ENCODE data around the gene PRDM5.

Gene PRDM5

GRCh38 chr4:120814886-120815285 is 107.6 kb downstream of the PRDM5 start:
- Histone ChIP-seq H3K23ac (ENCODE audit: low read length in 2 of 2) (no peak overlapping the region), H3K4ac (ENCODE audit: low read depth in 1 of 2, low read length in 2 of 2) (no peak overlapping the region), H3K27ac (ENCODE audit: low read length, poor library complexity, severe bottlenecking) (no peak overlapping the region), H3K27me3 (ENCODE audit: control insufficient read depth in 1 of 2, insufficient read depth in 1 of 2, low read length in 2 of 2) (no peaks in the 10 kb centered on the region), H3K36me3 (ENCODE audit: control insufficient read depth in 1 of 2, insufficient read depth in 2 of 2, low read depth in 1 of 2, low read length in 2 of 2) (no peaks in the 10 kb centered on the region), H3K79me1 (replicated peaks; ENCODE audit: low read length, poor library complexity, severe bottlenecking) (peaks cover 2% of the 10 kb centered on the region), H2BK120ac (ENCODE audit: low read depth, low read length) (no peak overlapping the region), H3K14ac (ENCODE audit: low read length in 2 of 2) (no peak overlapping the region), H3K9ac (ENCODE audit: low read length) (no peak overlapping the region), H3K18ac (ENCODE audit: low read depth in 1 of 2, low read length in 2 of 2) (no peak overlapping the region), H3K9me3 (ENCODE audit: control insufficient read depth, low read length) (peaks cover under 1% of the 10 kb centered on the region), H3K4me3 (ENCODE audit: insufficient read depth in 1 of 2, low read depth in 1 of 2, low read length in 2 of 2) (no peak overlapping the region), H3K4me1 (ENCODE audit: control insufficient read depth, insufficient read depth, low read depth, low read length) (no peaks in the 10 kb centered on the region), H2BK12ac (ENCODE audit: low read length in 2 of 2) (no peak overlapping the region), H2AK5ac (ENCODE audit: low read length, severe bottlenecking) (no peak overlapping the region), H2BK15ac (ENCODE audit: low read depth, poor library complexity, severe bottlenecking) (no peak overlapping the region), H4K8ac (ENCODE audit: low read length) (no peak overlapping the region), H2AFZ (ENCODE audit: low read depth, low read length) (no peak overlapping the region), H2BK5ac (ENCODE audit: low read depth, low read length, poor library complexity, severe bottlenecking) (no peak overlapping the region), H3K4me2 (ENCODE audit: low read length, poor library complexity, severe bottlenecking) (no peak overlapping the region), H4K91ac (ENCODE audit: low read length) (no peak overlapping the region)
- WGBS: 100% methylated on average over 1 of the region's 2 CpGs
- DNase-seq: no peak

GRCh38 chr4:120812216-120812615 is 110.3 kb downstream of the PRDM5 start:
- no CpG with 5 or more reads among the region's 2 CpGs for WGBS
- Histone ChIP-seq H3K4me3 (ENCODE audit: insufficient read depth in 1 of 2, low read depth in 1 of 2, low read length in 2 of 2) (no peak overlapping the region), H3K4me2 (ENCODE audit: low read length, poor library complexity, severe bottlenecking) (no peak overlapping the region), H3K4ac (ENCODE audit: low read depth in 1 of 2, low read length in 2 of 2) (no peak overlapping the region), H2AFZ (ENCODE audit: low read depth, low read length) (no peak overlapping the region), H2BK15ac (ENCODE audit: low read depth, poor library complexity, severe bottlenecking) (no peak overlapping the region), H2AK5ac (ENCODE audit: low read length, severe bottlenecking) (no peak overlapping the region), H3K27ac (ENCODE audit: low read length, poor library complexity, severe bottlenecking) (no peak overlapping the region), H3K79me1 (replicated peaks; ENCODE audit: low read length, poor library complexity, severe bottlenecking) (no peaks in the 10 kb centered on the region), H3K9ac (ENCODE audit: low read length) (no peak overlapping the region), H2BK5ac (ENCODE audit: low read depth, low read length, poor library complexity, severe bottlenecking) (no peak overlapping the region), H3K4me1 (ENCODE audit: control insufficient read depth, insufficient read depth, low read depth, low read length) (no peaks in the 10 kb centered on the region), H2BK12ac (ENCODE audit: low read length in 2 of 2) (no peak overlapping the region), H2BK120ac (ENCODE audit: low read depth, low read length) (no peak overlapping the region), H3K18ac (ENCODE audit: low read depth in 1 of 2, low read length in 2 of 2) (no peak overlapping the region), H3K23ac (ENCODE audit: low read length in 2 of 2) (no peak overlapping the region), H3K27me3 (ENCODE audit: control insufficient read depth in 1 of 2, insufficient read depth in 1 of 2, low read length in 2 of 2) (no peaks in the 10 kb centered on the region), H3K36me3 (ENCODE audit: control insufficient read depth in 1 of 2, insufficient read depth in 2 of 2, low read depth in 1 of 2, low read length in 2 of 2) (peaks cover 6 to 8% of the 10 kb centered on the region in 2 experiments), H3K14ac (ENCODE audit: low read length in 2 of 2) (no peak overlapping the region), H4K91ac (ENCODE audit: low read length) (no peak overlapping the region), H4K8ac (ENCODE audit: low read length) (no peak overlapping the region), H3K9me3 (ENCODE audit: control insufficient read depth, low read length) (peaks cover 5% of the 10 kb centered on the region)
- DNase-seq: no peak

- no peak overlapping the region for H2BK5ac ChIP-seq (ENCODE audit: low read depth, low read length, poor library complexity, severe bottlenecking)
- DNase-seq: no peak
- peaks cover 5% of the 10 kb centered on the region for H3K9me3 ChIP-seq (ENCODE audit: control insufficient read depth, low read length)
- no CpG with 5 or more reads among the region's 1 CpG for WGBS
- H3K27ac ChIP-seq (ENCODE audit: low read length, poor library complexity, severe bottlenecking): no peak overlapping the region
- no peak overlapping the region for H2BK12ac ChIP-seq (ENCODE audit: low read length in 2 of 2)
- H2BK120ac ChIP-seq (ENCODE audit: low read depth, low read length): no peak overlapping the region
- H3K36me3 ChIP-seq (ENCODE audit: control insufficient read depth in 1 of 2, insufficient read depth in 2 of 2, low read depth in 1 of 2, low read length in 2 of 2): peaks cover 8% of the 10 kb centered on the region in 2 experiments
- no peaks in the 10 kb centered on the region for H3K27me3 ChIP-seq (ENCODE audit: control insufficient read depth in 1 of 2, insufficient read depth in 1 of 2, low read length in 2 of 2)
- H2BK15ac ChIP-seq (ENCODE audit: low read depth, poor library complexity, severe bottlenecking): no peak overlapping the region
- H3K4me3 ChIP-seq (ENCODE audit: insufficient read depth in 1 of 2, low read depth in 1 of 2, low read length in 2 of 2): no peak overlapping the region
- H3K23ac ChIP-seq (ENCODE audit: low read length in 2 of 2): no peak overlapping the region
- no peak overlapping the region for H4K8ac ChIP-seq (ENCODE audit: low read length)
- H3K9ac ChIP-seq (ENCODE audit: low read length): no peak overlapping the region
- no peak overlapping the region for H3K14ac ChIP-seq (ENCODE audit: low read length in 2 of 2)
- no peak overlapping the region for H3K18ac ChIP-seq (ENCODE audit: low read depth in 1 of 2, low read length in 2 of 2)
- no peak overlapping the region for H2AFZ ChIP-seq (ENCODE audit: low read depth, low read length)
- no peak overlapping the region for H4K91ac ChIP-seq (ENCODE audit: low read length)
- H3K4ac ChIP-seq (ENCODE audit: low read depth in 1 of 2, low read length in 2 of 2): no peak overlapping the region
- H2AK5ac ChIP-seq (ENCODE audit: low read length, severe bottlenecking): no peak overlapping the region
- no peak overlapping the region for H3K4me2 ChIP-seq (ENCODE audit: low read length, poor library complexity, severe bottlenecking)
- no peaks in the 10 kb centered on the region for H3K79me1 ChIP-seq (replicated peaks; ENCODE audit: low read length, poor library complexity, severe bottlenecking)
- H3K4me1 ChIP-seq (ENCODE audit: control insufficient read depth, insufficient read depth, low read depth, low read length): no peaks in the 10 kb centered on the region
These were observed 113.0 kb downstream of the PRDM5 start for GRCh38 chr4:120809518-120809917.

- H3K4ac ChIP-seq (ENCODE audit: low read depth in 1 of 2, low read length in 2 of 2): no peak overlapping the region
- H2BK12ac ChIP-seq (ENCODE audit: low read length in 2 of 2): no peak overlapping the region
- peaks cover 5% of the 10 kb centered on the region for H3K9me3 ChIP-seq (ENCODE audit: control insufficient read depth, low read length)
- no peak overlapping the region for H3K4me2 ChIP-seq (ENCODE audit: low read length, poor library complexity, severe bottlenecking)
- no peak overlapping the region for H3K23ac ChIP-seq (ENCODE audit: low read length in 2 of 2)
- no peak overlapping the region for H2AFZ ChIP-seq (ENCODE audit: low read depth, low read length)
- DNase-seq: no peak
- H2BK5ac ChIP-seq (ENCODE audit: low read depth, low read length, poor library complexity, severe bottlenecking): no peak overlapping the region
- H3K4me3 ChIP-seq (ENCODE audit: insufficient read depth in 1 of 2, low read depth in 1 of 2, low read length in 2 of 2): no peak overlapping the region
- H4K91ac ChIP-seq (ENCODE audit: low read length): no peak overlapping the region
- H3K14ac ChIP-seq (ENCODE audit: low read length in 2 of 2): no peak overlapping the region
- H2BK15ac ChIP-seq (ENCODE audit: low read depth, poor library complexity, severe bottlenecking): no peak overlapping the region
- H3K36me3 ChIP-seq (ENCODE audit: control insufficient read depth in 1 of 2, insufficient read depth in 2 of 2, low read depth in 1 of 2, low read length in 2 of 2): peaks cover 8% of the 10 kb centered on the region in 2 experiments
- H3K9ac ChIP-seq (ENCODE audit: low read length): no peak overlapping the region
- no peaks in the 10 kb centered on the region for H3K4me1 ChIP-seq (ENCODE audit: control insufficient read depth, insufficient read depth, low read depth, low read length)
- H3K27ac ChIP-seq (ENCODE audit: low read length, poor library complexity, severe bottlenecking): no peak overlapping the region
- no peak overlapping the region for H2BK120ac ChIP-seq (ENCODE audit: low read depth, low read length)
- no peak overlapping the region for H3K18ac ChIP-seq (ENCODE audit: low read depth in 1 of 2, low read length in 2 of 2)
- WGBS: 96% methylated on average over 24 of the region's 24 CpGs
- no peaks in the 10 kb centered on the region for H3K27me3 ChIP-seq (ENCODE audit: control insufficient read depth in 1 of 2, insufficient read depth in 1 of 2, low read length in 2 of 2)
- H3K79me1 ChIP-seq (replicated peaks; ENCODE audit: low read length, poor library complexity, severe bottlenecking): no peaks in the 10 kb centered on the region
- no peak overlapping the region for H2AK5ac ChIP-seq (ENCODE audit: low read length, severe bottlenecking)
- no peak overlapping the region for H4K8ac ChIP-seq (ENCODE audit: low read length)
These were observed 113.9 kb downstream of the PRDM5 start for GRCh38 chr4:120808475-120809141.
